ENCODE measurements around the gene CCDC73.
"Not testable (repeated sequence)": the region's sequence is repeated elsewhere in the genome, so short reads cannot be mapped to it uniquely, and the experiment has no call there.

The CCDC73 gene

DNA sequence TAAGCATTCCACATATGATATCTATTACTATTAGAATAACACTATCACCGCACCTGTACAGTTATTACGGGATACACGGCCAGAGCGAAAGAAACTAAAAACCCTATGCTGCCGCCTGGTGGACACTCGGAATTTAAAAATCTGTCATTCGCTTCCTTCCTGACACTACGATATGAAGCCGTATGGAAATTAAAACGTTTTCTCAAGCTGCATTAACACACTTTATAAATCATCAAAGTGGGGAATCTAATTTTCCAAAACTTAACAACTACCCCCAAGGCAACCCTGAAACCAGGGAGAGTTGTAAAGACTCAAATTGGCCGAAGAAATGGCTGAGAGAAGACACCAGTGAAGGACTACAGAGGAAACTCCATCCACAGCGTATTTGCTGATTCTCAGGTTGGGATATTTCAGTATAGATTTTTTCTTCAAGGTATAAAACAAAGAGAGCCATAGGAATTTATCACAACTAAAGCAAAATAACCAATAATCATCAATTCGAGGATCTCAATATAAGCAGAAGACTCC, 1.4 kb downstream of the CCDC73 start:
- DNase-seq = peak; percentile 85

- DNase-seq = no peak
Observed at GRCh38 chr11:32792111-32792947, 2.1 kb downstream of the CCDC73 start.

- no peak for DNase-seq
Observed at GRCh38 chr11:32790916-32791315, 3.5 kb downstream of the CCDC73 start.

- no peak for DNase-seq
Observed at GRCh38 chr11:32786811-32787210, 7.7 kb downstream of the CCDC73 start.

DNA sequence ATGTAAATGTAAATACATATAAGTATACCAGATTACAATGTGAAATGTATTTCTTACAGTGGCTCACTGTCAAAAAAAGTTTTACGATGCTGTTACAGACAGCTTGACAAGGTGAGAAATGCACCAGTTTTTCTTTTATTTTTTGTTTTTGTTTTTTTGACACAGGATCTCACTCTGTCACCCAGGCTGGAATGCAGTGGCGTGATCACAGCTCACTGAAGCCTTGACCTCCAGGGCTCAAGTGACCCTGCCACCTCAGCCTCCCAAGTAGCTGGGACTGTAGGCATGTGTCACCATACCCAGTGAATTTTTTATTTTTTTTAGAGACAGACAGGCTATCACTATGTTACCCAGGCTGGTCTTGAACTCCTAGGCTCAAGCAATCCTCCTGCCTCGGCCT, 9.2 kb downstream of the CCDC73 start:
- DNase-seq = no peak

DNA sequence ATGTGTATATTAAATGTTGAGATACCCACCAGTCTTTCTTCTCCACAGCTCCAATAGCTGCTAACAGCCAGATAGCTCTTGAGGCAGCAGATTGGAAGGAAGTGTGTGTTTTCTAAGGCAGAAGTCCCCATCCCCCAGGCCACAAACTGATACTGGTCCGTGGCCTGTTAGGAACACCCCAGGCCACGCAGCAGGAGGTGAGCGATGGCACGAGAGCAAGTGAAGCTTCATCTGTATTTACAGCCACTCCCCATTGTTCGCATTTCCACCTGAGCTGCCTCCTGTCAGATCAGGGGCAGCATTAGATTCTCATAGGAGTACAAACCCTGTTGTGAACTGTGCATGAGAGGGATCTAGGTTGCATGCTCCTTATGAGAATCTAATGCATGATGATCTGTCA, 12.7 kb downstream of the CCDC73 start:
- DNase-seq = no peak

DNA sequence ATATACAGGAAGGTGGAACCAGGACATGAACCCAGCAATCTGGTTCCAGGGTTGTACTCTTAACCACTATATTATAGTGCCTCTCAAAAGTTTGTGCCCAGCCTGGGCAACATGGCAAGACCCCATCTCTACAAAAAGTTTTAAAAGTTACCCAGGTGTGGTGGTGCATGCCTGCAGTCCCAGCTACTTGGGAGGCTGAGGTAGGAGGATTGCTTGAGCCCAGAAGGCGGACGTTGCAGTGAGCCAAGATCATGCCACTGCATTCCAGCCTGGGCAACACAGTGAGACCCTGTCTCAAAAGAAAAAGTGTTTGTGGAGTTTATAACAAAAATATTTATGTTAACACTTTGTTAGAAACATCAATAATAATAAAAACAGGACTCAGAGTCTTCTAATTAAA, 13.6 kb downstream of the CCDC73 start:
- not testable (repeated sequence) for DNase-seq

DNA sequence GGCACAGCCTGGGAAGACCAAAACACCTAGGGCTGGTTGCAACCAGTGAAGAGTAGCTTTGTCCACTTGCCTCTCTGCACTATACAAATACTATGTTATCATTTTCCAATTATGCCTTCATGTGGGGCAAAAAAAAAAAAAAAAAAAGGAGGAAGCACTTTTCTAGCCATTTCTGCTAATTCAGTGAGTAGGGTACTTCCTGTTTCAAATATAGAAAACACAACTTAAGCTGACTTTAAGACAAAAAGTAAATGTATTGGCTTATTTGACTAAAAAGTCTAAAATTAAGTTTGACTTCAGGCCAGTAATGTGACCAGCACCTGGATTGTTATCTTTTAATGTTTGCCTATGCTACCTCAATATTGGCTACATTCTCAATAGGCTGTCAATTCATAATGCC, 15.3 kb downstream of the CCDC73 start:
- no peak for DNase-seq

DNA sequence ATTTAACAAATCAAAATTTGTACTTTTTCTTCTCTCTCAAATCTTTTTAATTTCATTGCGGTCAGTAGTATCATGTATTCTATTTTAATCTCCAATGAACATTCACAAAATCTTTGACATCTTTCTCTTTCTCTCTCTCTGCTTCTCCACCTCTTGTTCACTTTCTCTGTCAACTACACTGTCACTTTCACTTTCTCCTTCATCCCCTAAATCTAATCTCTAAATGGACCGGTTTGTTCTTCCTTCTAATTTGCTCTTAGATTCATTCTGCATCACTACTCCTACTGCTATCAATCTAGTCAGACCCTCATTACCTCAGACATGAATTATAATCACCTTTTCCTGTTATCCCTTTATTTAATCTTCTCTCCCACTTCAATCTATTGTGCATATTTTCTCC, 18.6 kb downstream of the CCDC73 start:
- DNase-seq = no peak

- DNase-seq = no peak
Observed at GRCh38 chr11:32774081-32774480, 20.4 kb downstream of the CCDC73 start.

DNA sequence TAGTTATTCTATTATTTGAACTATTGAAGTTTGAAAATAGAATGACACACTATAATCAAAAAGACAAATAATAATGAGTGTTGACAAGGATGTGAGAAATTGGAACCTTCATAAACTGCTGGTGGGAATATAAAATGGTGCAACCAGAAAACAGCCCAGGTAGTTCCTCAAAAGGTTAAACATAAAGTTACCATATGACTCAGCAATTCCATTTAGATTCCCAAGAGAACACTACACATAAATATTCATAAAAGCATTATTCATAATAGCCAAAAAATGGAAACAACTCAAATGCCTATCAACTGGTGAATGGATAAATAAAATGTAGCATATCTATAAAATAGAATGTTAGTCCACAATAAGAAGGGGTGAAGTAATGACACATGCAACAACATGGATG, 21.7 kb downstream of the CCDC73 start:
- no peak for DNase-seq

GRCh38 chr11:32761774-32762173, 32.7 kb downstream of the CCDC73 start:
- not testable (repeated sequence) for DNase-seq

DNA sequence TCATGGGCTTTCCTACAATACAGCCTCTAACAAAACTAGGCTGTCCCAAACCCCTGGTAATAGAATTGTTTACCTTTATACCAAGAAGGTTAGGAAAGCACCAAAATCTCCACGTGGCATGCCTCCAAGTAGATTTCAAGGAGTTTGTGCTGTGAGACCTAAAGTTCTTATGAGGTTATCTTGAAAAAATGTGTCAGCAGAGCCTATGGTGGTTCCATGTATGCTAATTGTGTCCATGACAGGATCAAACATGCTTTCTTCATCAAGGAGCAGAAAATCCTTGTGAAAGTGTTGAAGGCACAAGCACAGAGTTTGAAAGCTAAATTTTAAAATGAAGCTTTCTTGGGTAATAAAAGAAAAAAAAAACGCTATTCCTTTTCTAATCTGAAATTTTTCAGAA, 36.2 kb downstream of the CCDC73 start:
- DNase-seq = no peak

DNA sequence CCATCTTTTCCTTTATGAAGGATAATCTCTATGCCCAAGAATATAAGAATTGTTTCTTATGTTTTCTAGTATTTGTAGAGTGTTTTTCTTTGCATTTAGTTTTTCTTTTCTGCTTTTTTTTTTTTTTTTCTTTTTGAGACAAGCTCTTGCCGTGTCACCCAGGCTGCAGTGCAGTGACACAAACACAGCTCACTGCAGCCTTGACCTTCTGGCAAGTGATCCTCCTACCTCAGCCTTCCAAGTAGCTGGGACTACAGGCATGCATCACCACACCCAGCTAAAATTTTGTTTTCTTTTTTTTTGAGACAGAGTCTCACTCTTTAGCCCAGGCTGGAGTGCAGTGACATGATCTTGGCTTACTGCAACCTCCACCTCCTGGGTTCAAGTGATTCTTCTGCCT, 41.3 kb downstream of the CCDC73 start:
- DNase-seq = not testable (repeated sequence)

DNA sequence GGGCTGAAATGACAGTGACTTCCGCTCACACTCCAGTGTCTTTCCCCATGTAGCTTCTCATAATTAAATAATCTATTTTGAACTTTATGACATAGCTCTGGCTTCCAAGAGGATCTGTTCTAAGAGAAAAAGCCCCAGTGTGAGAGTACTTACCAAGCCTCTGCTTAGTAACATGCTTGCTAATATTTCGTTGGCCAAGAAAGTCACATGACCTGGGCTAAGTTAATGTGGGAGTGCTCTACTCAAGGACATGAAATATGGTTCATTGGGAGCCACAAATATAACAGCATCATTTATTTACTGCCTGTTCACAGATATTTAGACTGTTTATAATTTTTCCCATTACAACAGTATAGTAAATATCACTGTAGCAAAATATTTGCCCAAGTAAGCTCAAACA, 42.5 kb downstream of the CCDC73 start:
- no peak for DNase-seq

- DNase-seq = no peak
Observed at GRCh38 chr11:32751381-32751780, 43.1 kb downstream of the CCDC73 start.

GRCh38 chr11:32729976-32730375, 64.5 kb downstream of the CCDC73 start:
- no peak for DNase-seq

- no peak for DNase-seq
Observed at GRCh38 chr11:32723332-32723731, 71.1 kb downstream of the CCDC73 start.

DNA sequence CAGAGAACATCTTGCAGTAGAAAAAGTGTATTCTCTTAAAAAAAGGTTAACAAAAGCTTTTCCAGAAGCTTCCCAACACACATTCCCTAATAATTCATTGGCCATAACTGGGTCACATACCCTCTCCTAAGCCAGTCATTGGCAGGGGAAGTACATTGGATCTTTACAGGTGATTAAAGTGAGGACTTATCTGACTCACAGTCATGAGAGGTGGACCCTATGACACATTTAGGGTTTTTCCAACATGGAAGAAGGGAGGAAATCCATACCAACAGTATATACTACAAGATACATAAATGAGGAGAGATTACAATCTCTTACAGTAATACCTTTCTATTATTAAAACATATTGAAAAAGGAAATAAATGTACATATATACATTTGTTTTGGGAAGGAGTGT, 72.2 kb downstream of the CCDC73 start:
- DNase-seq = no peak

- no peak for DNase-seq
Observed at GRCh38 chr11:32713496-32713895, 81.0 kb downstream of the CCDC73 start.

DNA sequence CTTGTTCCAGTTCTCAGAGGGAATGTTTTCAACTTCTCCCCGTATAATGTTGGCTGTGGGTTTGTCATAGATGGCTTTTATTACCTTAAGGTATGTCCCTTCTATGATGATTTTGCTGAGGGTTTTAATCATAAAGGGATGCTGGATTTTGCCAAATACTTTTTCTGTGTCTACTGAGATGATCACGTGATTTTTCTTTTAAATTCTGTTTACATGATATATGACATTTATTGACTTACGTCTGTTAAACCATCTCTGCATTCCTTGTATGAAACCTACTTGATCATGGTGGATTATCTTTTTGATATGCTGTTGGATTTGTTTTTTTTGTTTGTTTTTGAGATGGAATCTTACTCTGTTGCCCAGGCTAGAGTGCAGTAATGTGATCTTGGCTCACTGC, 85.5 kb downstream of the CCDC73 start:
- DNase-seq = not testable (repeated sequence)

DNA sequence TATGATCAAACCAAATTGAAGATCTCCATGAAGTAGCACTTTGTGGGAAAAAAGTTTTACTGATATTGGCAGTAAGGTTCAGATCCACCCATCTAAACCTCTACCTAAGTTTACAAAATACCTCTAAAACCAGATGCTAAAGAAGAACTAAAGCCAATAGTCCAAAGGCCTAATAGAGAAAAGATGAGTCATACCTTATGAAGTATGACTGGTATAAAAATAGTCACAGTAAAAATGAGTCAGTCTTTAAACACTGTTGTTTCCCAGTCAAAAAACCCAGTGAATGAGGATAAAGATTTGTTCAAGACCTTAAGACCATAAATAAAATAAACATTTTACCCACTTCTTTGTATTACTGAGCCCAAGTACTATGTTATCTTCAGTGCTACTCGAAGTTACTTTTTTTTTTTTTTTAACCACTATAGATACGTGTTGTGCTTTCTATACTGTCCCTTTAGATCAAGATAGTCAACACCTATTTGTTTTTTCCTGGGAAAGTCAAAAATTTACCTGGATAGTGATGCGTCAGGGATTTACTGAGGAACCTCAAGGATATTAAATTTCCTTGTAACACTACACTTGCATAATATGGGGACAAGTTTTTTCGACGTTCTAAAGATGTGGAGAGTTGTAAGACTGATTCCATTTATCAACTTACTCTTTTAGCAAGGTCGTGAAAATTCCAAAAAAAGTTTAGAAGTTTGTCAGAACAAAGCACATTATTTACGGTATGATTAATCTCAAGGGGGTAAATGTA, 87.3 kb downstream of the CCDC73 start:
- no peak for DNase-seq

DNA sequence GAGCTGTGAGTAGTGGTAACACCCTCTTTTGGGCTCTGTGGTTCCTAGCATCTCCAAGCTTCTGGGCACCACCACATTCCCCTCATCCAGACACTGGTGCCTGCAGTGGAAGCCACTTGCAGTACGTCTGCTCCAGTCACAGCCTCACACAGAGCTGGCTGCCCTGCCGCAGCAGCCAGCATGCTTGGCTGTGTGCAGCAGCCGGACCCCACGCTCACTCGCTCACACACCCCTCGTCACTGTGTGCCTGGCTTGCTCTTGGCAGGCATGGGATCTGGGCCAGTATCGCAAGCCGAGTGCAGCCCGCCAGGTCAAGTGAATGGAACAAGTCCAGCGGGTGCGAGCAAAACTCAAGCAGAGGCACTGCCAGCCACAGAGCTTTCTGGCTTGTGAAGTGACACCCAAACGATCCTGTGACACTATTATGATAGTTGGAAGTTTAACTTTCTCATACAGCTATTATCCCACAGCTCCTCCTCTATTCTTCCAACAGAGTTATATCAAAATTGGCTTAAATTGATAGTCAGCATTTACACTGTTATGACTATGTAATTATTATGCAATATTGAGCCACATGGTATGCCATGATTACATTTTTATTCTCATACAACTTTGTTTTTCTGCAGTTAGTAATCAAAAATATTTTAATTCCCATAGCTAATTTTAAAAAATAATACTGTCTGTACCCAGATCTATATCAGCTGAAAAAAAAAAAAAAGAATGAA, 89.0 kb downstream of the CCDC73 start:
- DNase-seq = no peak

Data from activated CD8-positive, alpha-beta memory T cell treated with anti-CD3 and anti-CD28 coated beads for 24 hours (primary cell).